GM19395 (cell line): ENCODE data around the gene LOXL1.
A peak's percentile ranks its signal among the peaks of the same experiment; 100 is the strongest.

ENCODE experiments used
- ATAC-seq: cut with Tn5 transposase; IDR thresholded peaks from one replicate; pipeline ENCODE4 v1.9.1; 2021; ENCODE audit warnings: mild to moderate bottlenecking, moderate library complexity; ENCODE audit not compliant: unreplicated experiment

LOXL1 gene

GRCh38 chr15:73990250-73991005, 64.2 kb downstream of the LOXL1 start:
- no peak for ATAC-seq

- ATAC-seq, result no peak
These were observed 65.0 kb downstream of the LOXL1 start for GRCh38 chr15:73991260-73991659.

GRCh38 chr15:73991726-73992593, 65.7 kb downstream of the LOXL1 start, which contains the start of gene STOML1:
TSS of gene STOML1 (minus strand) at chr15:73992295. CDS start at chr15:73992223, 72 bp downstream.
- ATAC-seq, result peak; percentile 59

GRCh38 chr15:73992594-73992898, 66.3 kb downstream of the LOXL1 start:
- ATAC-seq, result no peak

- ATAC-seq, result no peak
These were observed 67.1 kb downstream of the LOXL1 start for GRCh38 chr15:73993211-73993994.

GRCh38 chr15:73994413-73994883, 68.2 kb downstream of the LOXL1 start, which contains the start of gene PML:
TSS of gene PML (plus strand) at chr15:73994716. CDS start at chr15:73994813, 97 bp downstream.
- ATAC-seq, result peak; percentile 73

- ATAC-seq, result no peak
These were observed 68.8 kb downstream of the LOXL1 start for GRCh38 chr15:73994912-73995622.

- ATAC-seq, result no peak
These were observed 70.0 kb downstream of the LOXL1 start for GRCh38 chr15:73996267-73996666.

- ATAC-seq, result no peak
These were observed 70.7 kb downstream of the LOXL1 start for GRCh38 chr15:73996939-73997338.

GRCh38 chr15:73997986-73998385, 71.7 kb downstream of the LOXL1 start:
- ATAC-seq, result no peak
